COR-L47 (cell line): ENCODE measurements around the gene ZNF618.

Experiments used
- DNase-seq: peaks from one replicate; lab custom pipeline; 2025; lab: John Stamatoyannopoulos, UW

Gene ZNF618

GRCh38 chr9:113876151-113876992, at the start of gene ZNF618:
ZNF618 (plus strand) TSS chr9:113876309; CDS start chr9:113876381, 72 bp downstream.
- DNase-seq: peak; percentile 15

GRCh38 chr9:113828221-113828620, 47.9 kb upstream of the ZNF618 start:
- no peak for DNase-seq

GRCh38 chr9:113837334-113837733, 38.8 kb upstream of the ZNF618 start:
- no peak for DNase-seq

GRCh38 chr9:113842086-113842485, 34.0 kb upstream of the ZNF618 start:
- DNase-seq: no peak

GRCh38 chr9:113844466-113844865, 31.6 kb upstream of the ZNF618 start:
- DNase-seq: no peak

- DNase-seq: no peak
These were observed 24.8 kb upstream of the ZNF618 start for GRCh38 chr9:113851359-113851758.

GRCh38 chr9:113851873-113852272, 24.2 kb upstream of the ZNF618 start:
- no peak for DNase-seq

GRCh38 chr9:113853333-113853732, 22.8 kb upstream of the ZNF618 start:
- no peak for DNase-seq

- DNase-seq: no peak
These were observed 21.8 kb upstream of the ZNF618 start for GRCh38 chr9:113854310-113854709.

GRCh38 chr9:113857875-113858274, 18.2 kb upstream of the ZNF618 start:
- no peak for DNase-seq

GRCh38 chr9:113858282-113858681, 17.8 kb upstream of the ZNF618 start:
- DNase-seq: no peak

- no peak for DNase-seq
These were observed 12.8 kb upstream of the ZNF618 start for GRCh38 chr9:113863345-113863744.

GRCh38 chr9:113868501-113868900, 7.6 kb upstream of the ZNF618 start:
- no peak for DNase-seq

GRCh38 chr9:113872485-113873143, 3.5 kb upstream of the ZNF618 start:
- no peak for DNase-seq

GRCh38 chr9:113873446-113873845, 2.7 kb upstream of the ZNF618 start:
- DNase-seq: no peak

GRCh38 chr9:113873926-113874325, 2.2 kb upstream of the ZNF618 start:
- no peak for DNase-seq

GRCh38 chr9:113875459-113876150, 504 bp upstream of the ZNF618 start:
- DNase-seq: no peak

GRCh38 chr9:113876993-113877368, 872 bp downstream of the ZNF618 start:
- DNase-seq: no peak

GRCh38 chr9:113879318-113879717, 3.2 kb downstream of the ZNF618 start:
- no peak for DNase-seq

- no peak for DNase-seq
These were observed 3.8 kb downstream of the ZNF618 start for GRCh38 chr9:113879911-113880310.

GRCh38 chr9:113882181-113882580, 6.1 kb downstream of the ZNF618 start:
- DNase-seq: no peak

- DNase-seq: no peak
These were observed 6.6 kb downstream of the ZNF618 start for GRCh38 chr9:113882636-113883164.
